GM18867 (cell line): ENCODE data around the gene HLCS.

Experiments
- ATAC-seq: cut with Tn5 transposase; IDR thresholded peaks from one replicate; pipeline ENCODE4 v1.9.1; 2021; ENCODE audit warnings: mild to moderate bottlenecking, moderate library complexity; ENCODE audit not compliant: unreplicated experiment

Gene HLCS

DNA sequence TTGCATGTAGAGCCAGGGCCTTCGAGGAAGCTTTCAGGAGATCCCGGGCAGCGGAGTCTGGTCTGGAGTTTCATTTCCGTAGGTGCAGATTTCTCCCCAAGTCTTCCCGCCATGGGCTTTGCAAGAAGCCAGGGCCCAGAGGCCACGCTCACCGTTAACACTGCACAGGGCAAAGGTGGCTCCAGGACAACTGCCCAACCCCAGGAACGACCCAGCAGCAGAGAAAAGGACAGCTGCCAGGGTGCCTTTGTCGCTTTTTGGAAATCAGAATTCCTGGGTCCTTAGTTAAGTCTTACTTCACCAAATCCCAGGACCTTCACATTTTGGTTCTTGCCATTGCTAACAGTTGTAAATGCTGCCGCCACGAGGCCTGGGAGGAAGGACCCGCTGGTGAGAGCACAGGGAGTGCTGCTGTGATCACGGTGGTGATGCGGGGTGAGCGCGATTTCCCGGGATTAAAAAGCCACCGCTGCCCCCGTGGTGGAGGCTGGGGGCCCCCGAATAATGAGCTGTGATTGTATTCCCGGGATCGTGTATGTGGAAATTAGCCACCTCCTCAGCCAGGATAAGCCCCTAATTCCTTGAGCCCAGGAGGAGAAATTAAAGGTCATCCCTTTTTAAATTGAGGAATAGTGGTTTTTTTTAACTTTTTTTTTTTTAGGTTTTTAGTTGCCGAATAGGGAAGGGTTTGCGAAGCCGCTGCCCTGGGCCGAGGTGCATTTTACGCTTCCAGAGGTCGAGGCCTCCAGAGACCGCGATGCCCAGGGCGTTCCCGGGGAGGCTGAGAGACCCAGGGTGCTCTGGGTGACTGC, 259.3 kb downstream of the HLCS start:
- ATAC-seq, result no peak

- no peak for ATAC-seq
These were observed 260.0 kb downstream of the HLCS start for GRCh38 chr21:36706482-36706852.

GRCh38 chr21:36705679-36706481, 260.6 kb downstream of the HLCS start:
- ATAC-seq, result no peak

DNA sequence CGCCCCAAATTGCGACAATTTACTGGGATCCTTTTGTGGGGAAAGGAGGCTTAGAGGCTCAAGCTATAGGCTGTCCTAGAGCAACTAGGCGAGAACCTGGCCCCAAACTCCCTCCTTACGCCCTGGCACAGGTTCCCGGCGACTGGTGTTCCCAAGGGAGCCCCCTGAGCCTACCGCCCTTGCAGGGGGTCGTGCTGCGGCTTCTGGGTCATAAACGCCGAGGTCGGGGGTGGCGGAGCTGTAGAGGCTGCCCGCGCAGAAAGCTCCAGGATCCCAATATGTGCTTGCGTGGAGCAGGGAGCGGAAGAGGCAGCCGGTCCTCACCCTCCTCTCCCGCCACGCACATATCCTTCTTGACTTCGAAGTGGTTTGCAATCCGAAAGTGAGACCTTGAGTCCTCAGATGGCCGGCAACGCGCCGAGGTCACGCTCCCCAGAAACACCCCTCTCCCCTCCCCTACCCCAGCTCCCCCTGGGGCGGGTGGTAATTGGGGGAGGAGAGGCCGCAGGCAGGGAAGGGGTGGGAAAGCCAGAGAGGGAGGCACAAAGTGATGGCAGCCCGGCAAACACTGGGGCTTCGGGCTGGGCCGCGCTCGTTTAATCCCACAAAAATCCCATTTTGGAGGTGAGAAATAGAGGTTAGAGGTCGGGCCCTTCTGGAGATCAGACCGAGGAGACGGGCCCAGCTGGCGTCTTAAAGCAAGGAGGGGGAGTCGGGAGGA, 261.4 kb downstream of the HLCS start:
- no peak for ATAC-seq

DNA sequence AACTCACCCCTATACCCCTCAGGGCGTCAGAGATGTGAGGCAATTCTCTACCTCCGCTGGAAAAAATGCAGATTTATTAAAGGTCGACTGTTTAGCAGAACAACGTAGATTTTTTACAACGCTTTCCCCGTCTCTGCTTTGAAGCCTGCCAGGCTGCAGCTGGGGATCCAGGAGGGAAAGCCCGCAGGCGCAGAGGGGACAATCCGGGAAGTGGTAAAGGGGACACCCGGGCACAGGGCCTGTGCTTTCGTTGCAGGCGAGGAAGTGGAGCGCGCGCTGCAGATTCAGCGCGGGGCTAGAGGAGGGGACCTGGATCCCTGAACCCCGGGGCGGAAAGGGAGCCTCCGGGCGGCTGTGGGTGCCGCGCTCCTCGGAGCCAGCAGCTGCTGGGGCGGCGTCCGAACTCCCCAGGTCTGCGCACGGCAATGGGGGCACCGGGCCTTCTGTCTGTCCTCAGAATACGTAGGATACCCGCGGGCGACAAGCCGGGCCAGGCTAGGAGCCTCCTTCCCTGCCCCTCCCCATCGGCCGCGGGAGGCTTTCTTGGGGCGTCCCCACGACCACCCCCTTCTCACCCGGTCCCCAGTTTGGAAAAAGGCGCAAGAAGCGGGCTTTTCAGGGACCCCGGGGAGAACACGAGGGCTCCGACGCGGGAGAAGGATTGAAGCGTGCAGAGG, 262.1 kb downstream of the HLCS start:
- ATAC-seq, result no peak

GRCh38 chr21:36703626-36704280, 262.7 kb downstream of the HLCS start:
- ATAC-seq, result no peak

- no peak for ATAC-seq
These were observed 263.3 kb downstream of the HLCS start for GRCh38 chr21:36703123-36703522.

- no peak for ATAC-seq
These were observed 263.9 kb downstream of the HLCS start for GRCh38 chr21:36702622-36702968.

DNA sequence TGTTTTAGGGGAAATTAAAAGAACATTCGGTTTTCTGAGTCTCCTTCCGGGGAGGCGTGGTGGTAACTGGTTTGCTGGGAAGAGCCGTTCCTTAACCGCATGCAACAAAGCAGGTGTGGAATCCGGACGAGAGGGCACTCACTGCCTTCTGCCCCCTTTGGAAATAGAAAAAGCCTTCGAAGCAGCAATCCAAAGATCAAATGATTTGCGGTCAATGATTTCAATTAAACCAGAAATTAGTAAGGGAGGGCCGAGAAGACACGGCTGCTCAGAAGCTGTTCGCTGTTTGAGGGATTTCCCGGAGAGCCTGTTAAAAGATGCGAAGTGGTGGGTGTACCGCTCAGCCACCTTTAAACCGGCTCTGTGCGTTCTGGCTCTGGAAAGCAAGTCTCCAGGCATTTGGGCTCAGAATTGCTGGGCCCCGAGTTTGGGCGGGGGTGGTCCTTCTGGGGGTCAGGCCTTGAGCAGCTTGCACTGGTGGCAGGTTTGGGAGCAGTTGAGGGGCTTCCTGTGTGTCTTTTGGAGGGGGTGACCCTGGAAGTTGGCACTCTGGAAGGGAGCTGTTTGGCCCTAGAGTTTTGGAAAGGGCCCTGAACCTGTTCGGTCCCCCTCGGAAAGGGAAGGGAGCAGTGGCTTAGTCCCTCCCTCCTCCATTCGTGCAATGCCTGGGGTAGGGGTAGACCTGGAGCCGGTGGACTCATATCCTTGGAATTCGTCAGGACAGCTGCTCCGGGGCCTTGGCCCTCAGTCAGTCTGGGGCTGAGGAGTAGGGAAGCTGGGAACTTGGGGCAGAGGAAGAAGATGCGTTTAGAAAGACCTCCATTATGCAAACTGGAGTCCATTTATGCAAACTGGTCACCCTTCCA, 264.5 kb downstream of the HLCS start:
- ATAC-seq, result no peak

GRCh38 chr21:36700971-36701755, 265.3 kb downstream of the HLCS start:
- no peak for ATAC-seq
